Breast epithelium (tissue), 3 donors: ENCODE measurements around the gene GCLC.

ENCODE experiments used
- CTCF ChIP-seq, 3 donors: fragments of 450-650 bp; IDR thresholded peaks; one replicate each; pipeline ENCODE4 v1.5.1; 2016 to 2017; ENCODE audit warnings: antibody characterized with exemption in 3 of 3, mild to moderate bottlenecking in 3 of 3, moderate library complexity in 3 of 3
- POLR2A ChIP-seq: fragments of 450-650 bp; IDR thresholded peaks from one replicate; pipeline ENCODE4 v1.6.1; 2016; ENCODE audit warnings: antibody characterized with exemption, mild to moderate bottlenecking, moderate library complexity
- POLR2AphosphoS5 ChIP-seq, 3 donors: sonication (generic); formaldehyde crosslinking; IDR thresholded peaks; one replicate each; pipeline ENCODE4 v1.6.1; 2017; ENCODE audit warnings: antibody characterized with exemption in 3 of 3

- no peak for TF ChIP-seq POLR2A
- TF ChIP-seq CTCF (IDR thresholded peaks at IDR 0.05), result no peak
- TF ChIP-seq POLR2AphosphoS5 (IDR thresholded peaks at IDR 0.05), result no peak
These were observed 18.9 kb downstream of the GCLC start for GRCh38 chr6:53526000-53526399.
